ENCODE data around the gene MEGF10.

DNA sequence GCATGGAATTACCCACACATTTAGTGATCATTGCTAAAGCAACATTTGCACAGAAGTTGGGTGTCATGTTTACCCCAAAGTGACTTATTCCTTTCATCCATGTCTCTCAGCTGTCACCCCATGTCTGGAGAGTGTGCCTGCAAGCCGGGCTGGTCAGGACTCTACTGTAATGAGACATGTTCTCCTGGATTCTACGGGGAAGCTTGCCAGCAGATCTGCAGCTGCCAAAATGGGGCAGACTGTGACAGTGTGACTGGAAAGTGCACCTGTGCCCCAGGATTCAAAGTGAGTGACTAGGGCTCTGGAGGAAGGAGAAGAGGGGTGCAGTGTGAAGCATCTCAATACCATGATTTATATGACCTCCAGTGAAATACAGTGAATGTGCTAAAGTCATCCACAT lies 126.9 kb downstream of the MEGF10 start:
- TF ChIP-seq, protein P1, sequence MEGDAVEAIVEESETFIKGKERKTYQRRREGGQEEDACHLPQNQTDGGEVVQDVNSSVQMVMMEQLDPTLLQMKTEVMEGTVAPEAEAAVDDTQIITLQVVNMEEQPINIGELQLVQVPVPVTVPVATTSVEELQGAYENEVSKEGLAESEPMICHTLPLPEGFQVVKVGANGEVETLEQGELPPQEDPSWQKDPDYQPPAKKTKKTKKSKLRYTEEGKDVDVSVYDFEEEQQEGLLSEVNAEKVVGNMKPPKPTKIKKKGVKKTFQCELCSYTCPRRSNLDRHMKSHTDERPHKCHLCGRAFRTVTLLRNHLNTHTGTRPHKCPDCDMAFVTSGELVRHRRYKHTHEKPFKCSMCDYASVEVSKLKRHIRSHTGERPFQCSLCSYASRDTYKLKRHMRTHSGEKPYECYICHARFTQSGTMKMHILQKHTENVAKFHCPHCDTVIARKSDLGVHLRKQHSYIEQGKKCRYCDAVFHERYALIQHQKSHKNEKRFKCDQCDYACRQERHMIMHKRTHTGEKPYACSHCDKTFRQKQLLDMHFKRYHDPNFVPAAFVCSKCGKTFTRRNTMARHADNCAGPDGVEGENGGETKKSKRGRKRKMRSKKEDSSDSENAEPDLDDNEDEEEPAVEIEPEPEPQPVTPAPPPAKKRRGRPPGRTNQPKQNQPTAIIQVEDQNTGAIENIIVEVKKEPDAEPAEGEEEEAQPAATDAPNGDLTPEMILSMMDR (IDR thresholded peaks at IDR 0.05), result no peak
- TF ChIP-seq POLR2A (IDR thresholded peaks at IDR 0.05), result no peak
